Measurements from ENCODE around the gene LRIF1. TPM values are rescaled to one million over a fixed set of nuclear protein-coding genes. Genes with fewer than 3 reads are reported as not detected.

Gene LRIF1
- total RNA-seq, 4 donors from 2014 or later, result 8.3 to 16.7 (median 12.3) TPM

- Histone ChIP-seq H3K27ac (no peak overlapping the region), H3K27me3 (no peaks in the 10 kb centered on the region), H3K9me3 (no peaks in the 10 kb centered on the region), H3K4me3 (no peak overlapping the region), H3K4me1 (no peaks in the 10 kb centered on the region), H3K36me3 (no peaks in the 10 kb centered on the region)
- no peak for DNase-seq
- no peak for ATAC-seq
- in situ Hi-C loops (cut with MboI; ENCODE audit: low sequenced_read_pairs in 4 of 4), result no loop called here
- TF ChIP-seq POLR2A (IDR thresholded peaks at IDR 0.05) (no peak), CTCF (IDR thresholded peaks at IDR 0.05 in 4 of 5, conservative IDR thresholded peaks at IDR 0.05 in 1 of 5) (no peak)
- intact Hi-C loops (cut with DNase I; ENCODE audit: low total_unique reads), result no loop called here
Observed at GRCh38 chr1:110897681-110898080, 66.0 kb downstream of the LRIF1 start.

Other genes starting within 250 kb of the LRIF1 start
- 1 to 10 TPM; 2.2 to 7.5 (median 6.0) TPM for gene CD53, start 90.8 kb downstream of the LRIF1 start, total RNA-seq
- gene DRAM2, start 176.2 kb upstream of the LRIF1 start, total RNA-seq, result 10 to 100 TPM; 28.9 to 47.1 (median 36.7) TPM
- gene CEPT1, start 176.3 kb upstream of the LRIF1 start, total RNA-seq, result 10 to 100 TPM in 2 of 4 donors, 1 to 10 TPM in 2; 8.2 to 14.8 (median 10.6) TPM
- gene DENND2D, start 236.7 kb upstream of the LRIF1 start, total RNA-seq, result 1 to 10 TPM in 1 of 4 donors, under 1 TPM in 3; 0.19 to 1.2 (median 0.88) TPM

Data from gastrocnemius medialis (tissue), 4 donors.